OCI-LY7 (cell line): Measurements from ENCODE around the gene HOXA7.

Experiments used
- EZH2phosphoT487 ChIP-seq: fragments of 200-600 bp; sonication (generic); IDR thresholded peaks from 2 replicates; pipeline ENCODE4 v1.6.1; 2018; ENCODE audit warnings: low read depth, borderline replicate concordance, mild to moderate bottlenecking, mixed run types, antibody characterized with exemption, low read length, moderate library complexity, mixed read lengths
- TF ChIP-seq, protein P1 (sequence below): fragments of 200-600 bp; sonication (generic); conservative IDR thresholded peaks from 2 replicates; pipeline ENCODE4 v1.5.1; 2014; ENCODE audit warnings: mild to moderate bottlenecking, antibody characterized with exemption, low read length, moderate library complexity, mixed read lengths

DNA sequence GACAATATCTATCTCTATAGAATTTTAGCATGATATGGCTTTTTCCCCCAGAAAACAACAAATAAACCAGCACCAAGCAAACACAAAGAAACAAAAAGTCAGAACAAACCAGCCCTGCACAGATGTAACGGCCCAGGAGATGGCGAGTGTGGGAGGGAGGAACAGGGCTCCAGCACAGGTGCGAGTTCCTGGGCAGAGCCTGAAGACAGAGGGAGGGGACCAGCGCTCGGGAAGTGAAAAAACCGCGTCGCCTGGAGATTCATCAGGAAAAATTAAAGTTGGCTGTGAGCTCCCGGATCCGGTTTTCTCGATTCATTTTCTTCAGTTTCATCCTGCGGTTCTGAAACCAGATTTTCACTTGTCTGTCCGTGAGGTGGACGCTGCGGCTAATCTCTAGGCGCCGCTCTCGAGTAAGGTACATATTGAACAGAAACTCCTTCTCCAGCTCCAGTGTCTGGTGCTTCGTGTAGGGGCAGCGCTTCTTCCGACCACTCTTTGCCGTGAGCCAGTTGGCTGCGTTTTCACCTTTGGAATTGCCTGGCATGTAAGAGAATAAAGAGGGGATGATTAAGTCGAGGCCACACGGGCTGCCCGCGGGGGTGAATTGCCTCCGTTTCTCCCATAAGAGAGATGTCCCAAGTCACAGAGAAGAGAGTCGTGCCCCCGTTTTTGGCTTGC, 15.3 kb upstream of the HOXA7 start:
- no peak for TF ChIP-seq EZH2phosphoT487
- TF ChIP-seq, protein P1, sequence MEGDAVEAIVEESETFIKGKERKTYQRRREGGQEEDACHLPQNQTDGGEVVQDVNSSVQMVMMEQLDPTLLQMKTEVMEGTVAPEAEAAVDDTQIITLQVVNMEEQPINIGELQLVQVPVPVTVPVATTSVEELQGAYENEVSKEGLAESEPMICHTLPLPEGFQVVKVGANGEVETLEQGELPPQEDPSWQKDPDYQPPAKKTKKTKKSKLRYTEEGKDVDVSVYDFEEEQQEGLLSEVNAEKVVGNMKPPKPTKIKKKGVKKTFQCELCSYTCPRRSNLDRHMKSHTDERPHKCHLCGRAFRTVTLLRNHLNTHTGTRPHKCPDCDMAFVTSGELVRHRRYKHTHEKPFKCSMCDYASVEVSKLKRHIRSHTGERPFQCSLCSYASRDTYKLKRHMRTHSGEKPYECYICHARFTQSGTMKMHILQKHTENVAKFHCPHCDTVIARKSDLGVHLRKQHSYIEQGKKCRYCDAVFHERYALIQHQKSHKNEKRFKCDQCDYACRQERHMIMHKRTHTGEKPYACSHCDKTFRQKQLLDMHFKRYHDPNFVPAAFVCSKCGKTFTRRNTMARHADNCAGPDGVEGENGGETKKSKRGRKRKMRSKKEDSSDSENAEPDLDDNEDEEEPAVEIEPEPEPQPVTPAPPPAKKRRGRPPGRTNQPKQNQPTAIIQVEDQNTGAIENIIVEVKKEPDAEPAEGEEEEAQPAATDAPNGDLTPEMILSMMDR, result no peak
